ENCODE measurements around the gene CACNB2.
A peak's percentile ranks its signal among the peaks of the same experiment; 100 is the strongest.

- TF ChIP-seq CTCF (IDR thresholded peaks at IDR 0.05) = no peak
- TF ChIP-seq POLR2A (IDR thresholded peaks at IDR 0.05) = no peak
- TF ChIP-seq POLR2AphosphoS5 (IDR thresholded peaks at IDR 0.05) = peak; percentile 24
- TF ChIP-seq EP300 (IDR thresholded peaks at IDR 0.05) = no peak
Measured at GRCh38 chr10:18313626-18314025, 173.4 kb downstream of the CACNB2 start.

All from gastroesophageal sphincter (tissue), 3 donors.